ENCODE results near the gene GLI1.
A peak's percentile ranks its signal among the peaks of the same experiment; 100 is the strongest.
"Not testable (repeated sequence)": the region's sequence is repeated elsewhere in the genome, so short reads cannot be mapped to it uniquely, and the experiment has no call there.

Gene GLI1

GRCh38 chr12:57489157-57489641 is 29.6 kb downstream of the GLI1 start:
- H4K8ac ChIP-seq (ENCODE audit: low read depth, low read length), result peak overlapping the region; percentile 20
- no peak overlapping the region for H3K23ac ChIP-seq (ENCODE audit: low read depth, low read length, poor library complexity)
- peak overlapping the region in 1 of 2 donors; percentile 86 for H3K4me3 ChIP-seq (ENCODE audit: low read length in 2 of 2)
- no peak overlapping the region for H2AFZ ChIP-seq (ENCODE audit: low read length)
- no peak overlapping the region for H3K18ac ChIP-seq (ENCODE audit: low read length)
- DNase-seq (ENCODE audit: low spot score), result no peak
- no peak overlapping the region for H3K9ac ChIP-seq (ENCODE audit: low read depth, low read length, poor library complexity)
- H3K27me3 ChIP-seq (ENCODE audit: control insufficient read depth in 3 of 3, insufficient read depth in 3 of 3, low read depth in 1 of 3, low read length in 3 of 3), result no peaks in the 10 kb centered on the region
- no peak overlapping the region for H3K4ac ChIP-seq (ENCODE audit: low read length)
- H3K9me3 ChIP-seq (replicated peaks in 1 of 2; ENCODE audit: control insufficient read depth in 2 of 2, insufficient read depth in 1 of 2, low read depth in 1 of 2, low read length in 2 of 2), result peaks cover 0 to 6% of the 10 kb centered on the region in 2 donors
- no peak overlapping the region for H4K91ac ChIP-seq (ENCODE audit: low read depth, low read length, poor library complexity)
- no peak overlapping the region for H2BK5ac ChIP-seq (ENCODE audit: low read length)
- peaks cover 3% of the 10 kb centered on the region in 2 donors for H3K4me1 ChIP-seq (ENCODE audit: control insufficient read depth in 2 of 2, insufficient read depth in 1 of 2, low read depth in 1 of 2, low read length in 2 of 2)
- peaks cover 27 to 47% of the 10 kb centered on the region in 2 donors for H3K36me3 ChIP-seq (replicated peaks in 1 of 2; ENCODE audit: control insufficient read depth in 2 of 2, insufficient read depth in 2 of 2, low read length in 2 of 2)
- H2BK15ac ChIP-seq (ENCODE audit: low read length), result no peak overlapping the region
- peaks cover 10% of the 10 kb centered on the region for H3K79me1 ChIP-seq (ENCODE audit: low read depth, low read length)
- H2BK120ac ChIP-seq (ENCODE audit: low read depth, low read length), result no peak overlapping the region
- H3K4me2 ChIP-seq (ENCODE audit: insufficient read depth, low read length, poor library complexity, severe bottlenecking), result peak overlapping the region; percentile 23
- H3K27ac ChIP-seq (replicated peaks; ENCODE audit: low read length), result no peak overlapping the region
- no CpG with 5 or more reads among the region's 5 CpGs for WGBS, 2 donors (ENCODE audit: extremely low coverage in 2 of 2, insufficient read length in 2 of 2, insufficient replicate concordance in 1 of 2)
- no peak overlapping the region for H3K14ac ChIP-seq (ENCODE audit: low read length)
- H2BK12ac ChIP-seq (ENCODE audit: low read length), result no peak overlapping the region
- no peak overlapping the region for H2AK5ac ChIP-seq (ENCODE audit: low read depth, low read length)

GRCh38 chr12:57490126-57490525 is 30.5 kb downstream of the GLI1 start:
- H3K9me3 ChIP-seq (replicated peaks in 1 of 2; ENCODE audit: control insufficient read depth in 2 of 2, insufficient read depth in 1 of 2, low read depth in 1 of 2, low read length in 2 of 2), result peaks cover 0 to 6% of the 10 kb centered on the region in 2 donors
- no peak overlapping the region for H2BK12ac ChIP-seq (ENCODE audit: low read length)
- no peak overlapping the region for H2AK5ac ChIP-seq (ENCODE audit: low read depth, low read length)
- peaks cover 27 to 48% of the 10 kb centered on the region in 2 donors for H3K36me3 ChIP-seq (replicated peaks in 1 of 2; ENCODE audit: control insufficient read depth in 2 of 2, insufficient read depth in 2 of 2, low read length in 2 of 2)
- H2BK15ac ChIP-seq (ENCODE audit: low read length), result no peak overlapping the region
- DNase-seq (ENCODE audit: low spot score), result no peak
- H2AFZ ChIP-seq (ENCODE audit: low read length), result no peak overlapping the region
- no peaks in the 10 kb centered on the region for H3K27me3 ChIP-seq (ENCODE audit: control insufficient read depth in 3 of 3, insufficient read depth in 3 of 3, low read depth in 1 of 3, low read length in 3 of 3)
- no peak overlapping the region for H3K4ac ChIP-seq (ENCODE audit: low read length)
- no peak overlapping the region for H3K18ac ChIP-seq (ENCODE audit: low read length)
- H4K8ac ChIP-seq (ENCODE audit: low read depth, low read length), result no peak overlapping the region
- no peak overlapping the region for H3K23ac ChIP-seq (ENCODE audit: low read depth, low read length, poor library complexity)
- H3K4me1 ChIP-seq (ENCODE audit: control insufficient read depth in 2 of 2, insufficient read depth in 1 of 2, low read depth in 1 of 2, low read length in 2 of 2), result peaks cover 3% of the 10 kb centered on the region in 2 donors
- H2BK120ac ChIP-seq (ENCODE audit: low read depth, low read length), result no peak overlapping the region
- no peak overlapping the region for H2BK5ac ChIP-seq (ENCODE audit: low read length)
- no peak overlapping the region for H4K91ac ChIP-seq (ENCODE audit: low read depth, low read length, poor library complexity)
- peak overlapping the region in 1 of 2 donors; percentile 17 for H3K4me3 ChIP-seq (ENCODE audit: low read length in 2 of 2)
- peaks cover 10% of the 10 kb centered on the region for H3K79me1 ChIP-seq (ENCODE audit: low read depth, low read length)
- H3K14ac ChIP-seq (ENCODE audit: low read length), result no peak overlapping the region
- WGBS, 2 donors (ENCODE audit: extremely low coverage in 2 of 2, insufficient read length in 2 of 2, insufficient replicate concordance in 1 of 2), result no CpG with 5 or more reads among the region's 4 CpGs
- no peak overlapping the region for H3K9ac ChIP-seq (ENCODE audit: low read depth, low read length, poor library complexity)
- H3K4me2 ChIP-seq (ENCODE audit: insufficient read depth, low read length, poor library complexity, severe bottlenecking), result no peak overlapping the region
- H3K27ac ChIP-seq (replicated peaks; ENCODE audit: low read length), result no peak overlapping the region

GRCh38 chr12:57491393-57492280 is 32.1 kb downstream of the GLI1 start:
- Histone ChIP-seq H4K91ac (ENCODE audit: low read depth, low read length, poor library complexity) (no peak overlapping the region), H2AFZ (ENCODE audit: low read length) (no peak overlapping the region), H3K23ac (ENCODE audit: low read depth, low read length, poor library complexity) (no peak overlapping the region), H3K4ac (ENCODE audit: low read length) (no peak overlapping the region), H2BK12ac (ENCODE audit: low read length) (no peak overlapping the region), H3K27ac (replicated peaks; ENCODE audit: low read length) (no peak overlapping the region), H3K36me3 (replicated peaks in 1 of 2; ENCODE audit: control insufficient read depth in 2 of 2, insufficient read depth in 2 of 2, low read length in 2 of 2) (peaks cover 29 to 58% of the 10 kb centered on the region in 2 donors), H3K79me1 (ENCODE audit: low read depth, low read length) (peaks cover 10% of the 10 kb centered on the region), H3K4me2 (ENCODE audit: insufficient read depth, low read length, poor library complexity, severe bottlenecking) (no peak overlapping the region), H3K18ac (ENCODE audit: low read length) (no peak overlapping the region), H4K8ac (ENCODE audit: low read depth, low read length) (no peak overlapping the region), H2AK5ac (ENCODE audit: low read depth, low read length) (no peak overlapping the region), H3K27me3 (ENCODE audit: control insufficient read depth in 3 of 3, insufficient read depth in 3 of 3, low read depth in 1 of 3, low read length in 3 of 3) (no peaks in the 10 kb centered on the region), H3K9ac (ENCODE audit: low read depth, low read length, poor library complexity) (no peak overlapping the region), H2BK15ac (ENCODE audit: low read length) (no peak overlapping the region), H3K14ac (ENCODE audit: low read length) (no peak overlapping the region), H3K4me3 (ENCODE audit: low read length in 2 of 2) (no peak overlapping the region), H2BK5ac (ENCODE audit: low read length) (no peak overlapping the region), H3K9me3 (replicated peaks in 1 of 2; ENCODE audit: control insufficient read depth in 2 of 2, insufficient read depth in 1 of 2, low read depth in 1 of 2, low read length in 2 of 2) (peaks cover 0 to 6% of the 10 kb centered on the region in 2 donors), H3K4me1 (ENCODE audit: control insufficient read depth in 2 of 2, insufficient read depth in 1 of 2, low read depth in 1 of 2, low read length in 2 of 2) (peaks cover 3% of the 10 kb centered on the region in 2 donors), H2BK120ac (ENCODE audit: low read depth, low read length) (no peak overlapping the region)
- WGBS, 2 donors (ENCODE audit: extremely low coverage in 2 of 2, insufficient read length in 2 of 2, insufficient replicate concordance in 1 of 2), result no CpG with 5 or more reads among the region's 15 CpGs
- DNase-seq (ENCODE audit: low spot score), result no peak

GRCh38 chr12:57495051-57495701 is 35.6 kb downstream of the GLI1 start:
- not testable (repeated sequence) for H3K4me2 ChIP-seq (ENCODE audit: insufficient read depth, low read length, poor library complexity, severe bottlenecking); H2BK15ac ChIP-seq (ENCODE audit: low read length); H3K18ac ChIP-seq (ENCODE audit: low read length); H2AK5ac ChIP-seq (ENCODE audit: low read depth, low read length); H3K9ac ChIP-seq (ENCODE audit: low read depth, low read length, poor library complexity); H3K23ac ChIP-seq (ENCODE audit: low read depth, low read length, poor library complexity); H2AFZ ChIP-seq (ENCODE audit: low read length); H4K8ac ChIP-seq (ENCODE audit: low read depth, low read length); H3K79me1 ChIP-seq (ENCODE audit: low read depth, low read length); H2BK12ac ChIP-seq (ENCODE audit: low read length); H3K4me1 ChIP-seq (ENCODE audit: control insufficient read depth in 2 of 2, insufficient read depth in 1 of 2, low read depth in 1 of 2, low read length in 2 of 2); H3K4me3 ChIP-seq (ENCODE audit: low read length in 2 of 2); H3K4ac ChIP-seq (ENCODE audit: low read length); H2BK5ac ChIP-seq (ENCODE audit: low read length); DNase-seq (ENCODE audit: low spot score); H4K91ac ChIP-seq (ENCODE audit: low read depth, low read length, poor library complexity); H3K27me3 ChIP-seq (ENCODE audit: control insufficient read depth in 3 of 3, insufficient read depth in 3 of 3, low read depth in 1 of 3, low read length in 3 of 3); H3K27ac ChIP-seq (replicated peaks; ENCODE audit: low read length); H2BK120ac ChIP-seq (ENCODE audit: low read depth, low read length); H3K14ac ChIP-seq (ENCODE audit: low read length); H3K9me3 ChIP-seq (replicated peaks in 1 of 2; ENCODE audit: control insufficient read depth in 2 of 2, insufficient read depth in 1 of 2, low read depth in 1 of 2, low read length in 2 of 2)
- WGBS, 2 donors (ENCODE audit: extremely low coverage in 2 of 2, insufficient read length in 2 of 2, insufficient replicate concordance in 1 of 2), result no CpG with 5 or more reads among the region's 48 CpGs
- peaks cover 43 to 70% of the 10 kb centered on the region in 2 donors for H3K36me3 ChIP-seq (replicated peaks in 1 of 2; ENCODE audit: control insufficient read depth in 2 of 2, insufficient read depth in 2 of 2, low read length in 2 of 2)

Measured in neuronal stem cell (in vitro differentiated cells).